Upper lobe of left lung (tissue), 4 donors: Measurements from ENCODE around the gene SPATS2.
A peak's percentile ranks its signal among the peaks of the same experiment; 100 is the strongest.

Experiments used
- POLR2A ChIP-seq, 4 donors: fragments of 450-650 bp; IDR thresholded peaks; one replicate each; pipeline ENCODE4 v1.5.1; 2016 to 2017; ENCODE audit warnings: antibody characterized with exemption in 4 of 4, mild to moderate bottlenecking in 2 of 4
- POLR2AphosphoS5 ChIP-seq, 2 donors: sonication (generic); formaldehyde crosslinking; IDR thresholded peaks; one replicate each; pipeline ENCODE4 v1.5.1; 2017; ENCODE audit warnings: antibody characterized with exemption in 2 of 2
- TF ChIP-seq, protein P1 (sequence below), 6 experiments: fragments of 450-650 bp in 4 of 6; fragments of 200-600 bp in 2 of 6; sonication (generic) in 2 of 6; IDR thresholded peaks; one replicate each; pipeline ENCODE4 v1.5.1; 2016 to 2019; ENCODE audit warnings: antibody characterized with exemption in 6 of 6

DNA sequence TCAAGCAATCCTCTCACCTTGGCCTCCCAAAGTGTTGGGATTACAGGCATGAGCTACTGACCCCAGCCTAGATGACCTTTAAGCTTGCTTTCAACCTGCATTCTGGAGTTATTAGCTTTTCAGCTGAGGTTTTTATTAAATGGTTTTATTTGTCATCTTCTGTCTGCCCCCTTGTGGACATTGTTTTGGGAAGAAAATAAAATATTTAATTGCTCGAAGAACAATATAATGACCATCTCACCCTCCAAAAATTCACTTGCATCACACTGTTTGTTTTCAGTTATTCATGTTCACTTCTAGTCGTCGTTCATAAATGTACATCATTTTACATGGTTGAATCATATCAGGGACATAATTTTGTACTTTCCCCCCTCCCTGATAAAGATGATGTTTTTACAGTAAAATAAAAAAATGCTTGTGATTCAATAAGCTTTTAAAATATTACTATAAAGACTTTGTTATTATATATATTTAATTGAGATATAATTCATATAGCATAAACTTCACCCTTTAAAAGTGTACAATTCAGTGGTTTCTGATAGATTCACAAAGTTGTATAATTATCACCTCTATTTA, 10.1 kb upstream of the SPATS2 start:
- TF ChIP-seq, protein P1, sequence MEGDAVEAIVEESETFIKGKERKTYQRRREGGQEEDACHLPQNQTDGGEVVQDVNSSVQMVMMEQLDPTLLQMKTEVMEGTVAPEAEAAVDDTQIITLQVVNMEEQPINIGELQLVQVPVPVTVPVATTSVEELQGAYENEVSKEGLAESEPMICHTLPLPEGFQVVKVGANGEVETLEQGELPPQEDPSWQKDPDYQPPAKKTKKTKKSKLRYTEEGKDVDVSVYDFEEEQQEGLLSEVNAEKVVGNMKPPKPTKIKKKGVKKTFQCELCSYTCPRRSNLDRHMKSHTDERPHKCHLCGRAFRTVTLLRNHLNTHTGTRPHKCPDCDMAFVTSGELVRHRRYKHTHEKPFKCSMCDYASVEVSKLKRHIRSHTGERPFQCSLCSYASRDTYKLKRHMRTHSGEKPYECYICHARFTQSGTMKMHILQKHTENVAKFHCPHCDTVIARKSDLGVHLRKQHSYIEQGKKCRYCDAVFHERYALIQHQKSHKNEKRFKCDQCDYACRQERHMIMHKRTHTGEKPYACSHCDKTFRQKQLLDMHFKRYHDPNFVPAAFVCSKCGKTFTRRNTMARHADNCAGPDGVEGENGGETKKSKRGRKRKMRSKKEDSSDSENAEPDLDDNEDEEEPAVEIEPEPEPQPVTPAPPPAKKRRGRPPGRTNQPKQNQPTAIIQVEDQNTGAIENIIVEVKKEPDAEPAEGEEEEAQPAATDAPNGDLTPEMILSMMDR (IDR thresholded peaks at IDR 0.05) = peak in 4 of 6 experiments; percentile 29 to 37 (median 32)
- TF ChIP-seq POLR2AphosphoS5 (IDR thresholded peaks at IDR 0.05) (no peak), POLR2A (IDR thresholded peaks at IDR 0.05) (no peak)
